GM12878 (cell line): ENCODE measurements around the gene NUDT6. TPM values are rescaled to one million over a fixed set of nuclear protein-coding genes. Genes with fewer than 3 reads are reported as not detected.

Experiments used
- ATAC-seq: fragments of 200-7000 bp; cut with Tn5 transposase; 3 replicates; pipeline ENCODE4 v1.9.1; 2020; ENCODE audit warnings: mild to moderate bottlenecking, moderate library complexity
- BruUV-seq: library from RNA; stranded (reverse); fragments of 400-500 nt; replicated peaks from 2 replicates; lab custom pipeline; 2021; lab: Mats Ljungman, UMichigan
- CTCF ChIA-PET: fragments of 300-600 bp; sonication (Branson Sonifier 250); formaldehyde crosslinking; extraction: SDS; loops from one replicate; lab custom pipeline; 2021; ENCODE audit warnings: inconsistent platforms; lab: Yijun Ruan, JAX
- POLR2A ChIA-PET: fragments of 350-600 bp; formaldehyde crosslinking; extraction: SDS; loops from one replicate; lab custom pipeline; 2021; ENCODE audit warnings: inconsistent platforms; lab: Charles Lee
- RAD21 ChIA-PET: fragments of 300-600 bp; sonication (Branson Sonifier 250); formaldehyde crosslinking; loops from one replicate; lab custom pipeline; 2023; ENCODE audit warnings: antibody characterized with exemption; ENCODE audit not compliant: unreplicated experiment; lab: Charles Lee
- SMC1A ChIA-PET: fragments of 300-600 bp; sonication (Branson Sonifier 250); formaldehyde crosslinking; loops from one replicate; lab custom pipeline; 2023; ENCODE audit not compliant: unreplicated experiment, uncharacterized antibody; lab: Charles Lee
- DNase-seq: peaks from one replicate; pipeline ENCODE4 v3.0.0-alpha.2; 2011; ENCODE audit warnings: low read depth, low spot score
- FAIRE-seq: peaks from 3 replicates; lab custom pipeline; 2011; peaks lifted over from hg19 to GRCh38; lab: Jason Lieb, UNC
- H2AFZ ChIP-seq: 2 replicates; pipeline ENCODE4 v1.6.0; 2011; ENCODE audit warnings: low read depth, low read length, control low read depth; ENCODE audit not compliant: control insufficient read depth
- H3K27ac ChIP-seq: 2 replicates; pipeline ENCODE4 v1.5.1; 2011; ENCODE audit warnings: control low read depth; ENCODE audit not compliant: control insufficient read depth, insufficient read depth
- H3K27me3 ChIP-seq, 2 experiments: replicated peaks in 1 of 2; 2 replicates each; pipeline versions ENCODE4 v1.6.0 to v1.6.1; 2011; ENCODE audit warnings: low read length in 1 of 2; ENCODE audit not compliant: control insufficient read depth in 2 of 2, insufficient read depth in 2 of 2
- H3K36me3 ChIP-seq, 2 experiments: 2 replicates each; pipeline ENCODE4 v1.5.1; 2011; ENCODE audit warnings: low read length in 1 of 2; ENCODE audit not compliant: control insufficient read depth in 2 of 2, insufficient read depth in 2 of 2
- H3K4me1 ChIP-seq: 2 replicates; pipeline ENCODE4 v1.6.1; 2011; ENCODE audit warnings: mild to moderate bottlenecking, low read length, moderate library complexity, mixed read lengths; ENCODE audit not compliant: control insufficient read depth, insufficient read depth
- H3K4me2 ChIP-seq: 2 replicates; pipeline ENCODE4 v1.6.0; 2011; ENCODE audit warnings: control low read depth; ENCODE audit not compliant: control insufficient read depth, insufficient read depth
- H3K4me3 ChIP-seq: fragments of 200-600 bp; sonication (generic); 2 replicates; pipeline ENCODE4 v1.5.1; 2016
- H3K79me2 ChIP-seq: 2 replicates; pipeline ENCODE4 v1.6.0; 2011; ENCODE audit warnings: low read length; ENCODE audit not compliant: control insufficient read depth, insufficient read depth
- H3K9ac ChIP-seq: 2 replicates; pipeline ENCODE4 v1.8.0; 2011; ENCODE audit warnings: low read length, control low read depth, mixed read lengths; ENCODE audit not compliant: control insufficient read depth, insufficient read depth
- H3K9me3 ChIP-seq: replicated peaks from 3 replicates; pipeline ENCODE4 v1.5.1; 2011; ENCODE audit warnings: mild to moderate bottlenecking, low read length; ENCODE audit not compliant: control insufficient read depth, insufficient read depth
- H4K20me1 ChIP-seq: 2 replicates; pipeline ENCODE4 v1.6.0; 2011; ENCODE audit not compliant: control insufficient read depth, insufficient read depth
- BCL11A ChIP-seq: IDR thresholded peaks from 2 replicates; pipeline ENCODE4 v1.6.1; 2011; ENCODE audit warnings: low read depth, low read length
- EGR1 ChIP-seq, 2 experiments: IDR thresholded peaks; 1 replicate in 1 of 2; 2 replicates in 1 of 2; pipeline ENCODE4 v1.6.1; 2011 to 2012; ENCODE audit warnings: low read depth in 2 of 2, low read length in 2 of 2, borderline replicate concordance in 1 of 2, mild to moderate bottlenecking in 1 of 2, moderate library complexity in 1 of 2
- ETV6 ChIP-seq, 2 experiments: fragments of 450-650 bp in 1 of 2; IDR thresholded peaks in 1 of 2; conservative IDR thresholded peaks in 1 of 2; 2 replicates each; pipeline ENCODE4 v1.6.1; 2014; ENCODE audit warnings: antibody characterized with exemption in 1 of 2, borderline replicate concordance in 1 of 2, low read depth in 1 of 2, mild to moderate bottlenecking in 1 of 2, moderate library complexity in 1 of 2
- FOXM1 ChIP-seq: IDR thresholded peaks from 2 replicates; pipeline ENCODE4 v1.6.1; 2012; ENCODE audit warnings: low read depth, mild to moderate bottlenecking, inconsistent platforms, low read length, moderate library complexity
- HDAC6 ChIP-seq: fragments of 200-600 bp; sonication (generic); IDR thresholded peaks from one replicate; pipeline ENCODE4 v1.8.0; 2017; ENCODE audit warnings: antibody characterized with exemption; ENCODE audit not compliant: unreplicated experiment
- HDGF ChIP-seq: fragments of 450-650 bp; IDR thresholded peaks from 2 replicates; pipeline ENCODE4 v1.6.1; 2016; ENCODE audit warnings: antibody characterized with exemption
- KLF5 ChIP-seq: fragments of 450-650 bp; IDR thresholded peaks from 2 replicates; pipeline ENCODE4 v1.6.1; 2014; ENCODE audit warnings: mild to moderate bottlenecking; ENCODE audit not compliant: partially characterized antibody
- MTA2 ChIP-seq: fragments of 450-650 bp; IDR thresholded peaks from 2 replicates; pipeline ENCODE4 v1.6.1; 2016; ENCODE audit warnings: low read depth, mild to moderate bottlenecking, moderate library complexity
- NFYB ChIP-seq: IDR thresholded peaks from 2 replicates; pipeline ENCODE4 v1.6.1; 2011; ENCODE audit warnings: low read depth, mild to moderate bottlenecking, low read length, improper control_type of control experiment, moderate library complexity; ENCODE audit not compliant: insufficient read depth
- PAX5 ChIP-seq: IDR thresholded peaks from 2 replicates; pipeline ENCODE4 v1.6.1; 2011; ENCODE audit warnings: low read depth, low read length, borderline replicate concordance
- RAD51 ChIP-seq: fragments of 450-650 bp; IDR thresholded peaks from 2 replicates; pipeline ENCODE4 v1.6.1; 2016; ENCODE audit warnings: moderate library complexity, mild to moderate bottlenecking, inconsistent platforms
- RFX5 ChIP-seq: IDR thresholded peaks from 2 replicates; pipeline ENCODE4 v1.6.1; 2011; ENCODE audit warnings: low read depth, low read length, improper control_type of control experiment
- SP1 ChIP-seq: IDR thresholded peaks from one replicate; pipeline ENCODE4 v1.6.1; 2011; ENCODE audit warnings: low read depth, low read length
- WRNIP1 ChIP-seq: IDR thresholded peaks from 2 replicates; pipeline ENCODE4 v1.6.1; 2011; ENCODE audit warnings: low read depth, low read length, improper control_type of control experiment, borderline replicate concordance
- ZNF24 ChIP-seq: fragments of 450-650 bp; IDR thresholded peaks from 2 replicates; pipeline ENCODE4 v1.6.1; 2017; ENCODE audit warnings: antibody characterized with exemption, mild to moderate bottlenecking
- ZSCAN29 ChIP-seq: fragments of 450-650 bp; IDR thresholded peaks from 2 replicates; pipeline ENCODE4 v1.6.1; 2017; ENCODE audit warnings: mild to moderate bottlenecking, moderate library complexity
- WGBS: methylation state at CpG from one replicate; pipeline ENCODE4 v1.1.6; 2016; ENCODE audit warnings: low lambda C conversion rate; ENCODE audit not compliant: insufficient replicate concordance, insufficient coverage; ENCODE audit errors: missing lambda C conversion rate; 5-methylcytosine and 5-hydroxymethylcytosine counted together
- in situ Hi-C: fragments of 300-500 bp; cut with MboI; formaldehyde crosslinking; loops from 9 replicates; pipeline ENCODE4 v1.14.3; 2018; ENCODE audit warnings: mixed read lengths
- intact Hi-C: fragments of 100-400 bp; cut with micrococcal nuclease; formaldehyde crosslinking; loops from one replicate; pipeline ENCODE4 v1.14.2; 2022; ENCODE audit not compliant: unreplicated experiment
- polyA plus RNA-seq, 11 experiments: library from polyadenylated mRNA; depleted of rRNA in 4 of 11; unstranded in 6 of 11; stranded (reverse) in 5 of 11; fragments of >200 nt; fragmentation: Nextera tagmentation in 4 of 11; fragmentation: Illumina TruSeq in 1 of 11; extraction: Ambion mirVana in 4 of 11; extraction: Trizol in 1 of 11; gene quantifications; 1 replicate in 1 of 11; 2 replicates in 10 of 11; pipeline versions ENCODE4 v1.2.1 to v1.2.3, GENCODE V29; 2011 to 2016; ENCODE audit warnings: inconsistent platforms in 2 of 11, missing spikeins in 2 of 11, low read depth in 1 of 11
- total RNA-seq, 4 experiments: library from RNA; depleted of rRNA in 3 of 4; stranded (reverse); fragments of >200 nt in 3 of 4; fragmentation: Illumina TruSeq in 1 of 4; extraction: Trizol in 1 of 4; gene quantifications; 2 replicates each; pipeline versions ENCODE4 v1.2.1 to v1.2.3, GENCODE V29; 2013 to 2021
- TF ChIP-seq, protein P1 (sequence below): fragments of 150-350 bp; IDR thresholded peaks from 2 replicates; pipeline ENCODE4 v1.6.1; 2014; ENCODE audit warnings: mild to moderate bottlenecking, low read depth, low read length
- TF ChIP-seq, protein P2 (sequence below): IDR thresholded peaks from 2 replicates; pipeline ENCODE4 v1.6.1; 2011; ENCODE audit warnings: borderline replicate concordance, low read depth, mild to moderate bottlenecking, moderate library complexity, low read length; ENCODE audit not compliant: insufficient read depth, poor library complexity, severe bottlenecking
- TF ChIP-seq, protein P3 (sequence below): fragments of 450-650 bp; IDR thresholded peaks from 2 replicates; pipeline ENCODE4 v1.6.1; 2018; ENCODE audit warnings: borderline replicate concordance, mild to moderate bottlenecking; ENCODE audit not compliant: partially characterized antibody

Gene NUDT6
- total and polyA plus RNA-seq, 10 of the 15 experiments (the other 5 are each of a cell fraction or from before 2014, with no cell fraction given), result 3.9 to 12.4 (median 6.8) TPM

DNA sequence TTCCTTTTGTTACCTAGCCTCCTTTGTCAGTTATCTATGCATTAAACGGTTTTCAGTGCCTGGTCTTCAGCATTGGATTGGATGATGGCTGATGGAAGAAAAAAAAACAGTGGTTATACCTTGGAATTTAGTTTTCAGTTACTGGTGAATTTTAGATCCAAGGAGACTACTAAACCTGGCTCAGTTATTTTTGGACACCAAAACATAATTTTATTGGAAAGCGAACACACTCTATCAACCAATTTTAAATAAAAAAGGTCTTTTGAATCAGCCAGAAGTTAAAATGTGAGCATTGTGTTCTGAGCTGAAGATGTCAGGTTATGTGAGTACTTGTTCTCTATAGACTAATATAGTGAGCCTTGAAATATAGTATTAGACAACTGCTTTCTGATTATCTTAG lies 63.7 kb downstream of the NUDT6 start:
- H3K27ac ChIP-seq, result no peak overlapping the region
- ChIA-PET SMC1A (interaction anchor here (1.0 kb wide), 1 partner anchor 26 kb away, joined by 5 read pairs; no protein-coding TSS in a partner anchor), POLR2A (no interaction called here), CTCF (interaction anchor here (1.0 kb wide), 1 partner anchor 72 kb away, joined by 3 read pairs; no protein-coding TSS in a partner anchor), RAD21 (no interaction called here)
- H3K27me3 ChIP-seq, result no peaks in the 10 kb centered on the region
- no peaks in the 10 kb centered on the region for H3K4me1 ChIP-seq
- no peak overlapping the region for H3K9ac ChIP-seq
- H3K79me2 ChIP-seq, result no peaks in the 10 kb centered on the region
- H3K36me3 ChIP-seq, result no peaks in the 10 kb centered on the region
- no peak overlapping the region for H3K4me2 ChIP-seq
- no peaks in the 10 kb centered on the region for H3K9me3 ChIP-seq
- no peak overlapping the region for H3K4me3 ChIP-seq
- no peak for DNase-seq
- H4K20me1 ChIP-seq, result no peaks in the 10 kb centered on the region
- H2AFZ ChIP-seq, result no peak overlapping the region
- no peak for FAIRE-seq
- no TSS peak for BruUV-seq
- intact Hi-C loops, result no loop called here
- in situ Hi-C loops, result no loop called here
- 51% methylated on average over 2 of the region's 2 CpGs for WGBS
- ATAC-seq, result no peak
- TF ChIP-seq WRNIP1, result no peak
- no peak for TF ChIP-seq SP1
- no peak for TF ChIP-seq PAX5
- TF ChIP-seq HDAC6, result no peak
- TF ChIP-seq RAD51, result no peak
- no peak for TF ChIP-seq EGR1 (IDR thresholded peaks at IDR 0.05; ENCODE audit: borderline replicate concordance in 1 of 2, low read depth in 2 of 2, low read length in 2 of 2)
- TF ChIP-seq ETV6 (conservative IDR thresholded peaks at IDR 0.05 in 1 of 2, IDR thresholded peaks at IDR 0.05 in 1 of 2; ENCODE audit: borderline replicate concordance in 1 of 2, low read depth in 1 of 2), result no peak
- no peak for TF ChIP-seq RFX5
- no peak for TF ChIP-seq KLF5
- TF ChIP-seq, protein P1, sequence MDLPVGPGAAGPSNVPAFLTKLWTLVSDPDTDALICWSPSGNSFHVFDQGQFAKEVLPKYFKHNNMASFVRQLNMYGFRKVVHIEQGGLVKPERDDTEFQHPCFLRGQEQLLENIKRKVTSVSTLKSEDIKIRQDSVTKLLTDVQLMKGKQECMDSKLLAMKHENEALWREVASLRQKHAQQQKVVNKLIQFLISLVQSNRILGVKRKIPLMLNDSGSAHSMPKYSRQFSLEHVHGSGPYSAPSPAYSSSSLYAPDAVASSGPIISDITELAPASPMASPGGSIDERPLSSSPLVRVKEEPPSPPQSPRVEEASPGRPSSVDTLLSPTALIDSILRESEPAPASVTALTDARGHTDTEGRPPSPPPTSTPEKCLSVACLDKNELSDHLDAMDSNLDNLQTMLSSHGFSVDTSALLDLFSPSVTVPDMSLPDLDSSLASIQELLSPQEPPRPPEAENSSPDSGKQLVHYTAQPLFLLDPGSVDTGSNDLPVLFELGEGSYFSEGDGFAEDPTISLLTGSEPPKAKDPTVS, result no peak
- no peak for TF ChIP-seq ZNF24
- TF ChIP-seq, protein P2, sequence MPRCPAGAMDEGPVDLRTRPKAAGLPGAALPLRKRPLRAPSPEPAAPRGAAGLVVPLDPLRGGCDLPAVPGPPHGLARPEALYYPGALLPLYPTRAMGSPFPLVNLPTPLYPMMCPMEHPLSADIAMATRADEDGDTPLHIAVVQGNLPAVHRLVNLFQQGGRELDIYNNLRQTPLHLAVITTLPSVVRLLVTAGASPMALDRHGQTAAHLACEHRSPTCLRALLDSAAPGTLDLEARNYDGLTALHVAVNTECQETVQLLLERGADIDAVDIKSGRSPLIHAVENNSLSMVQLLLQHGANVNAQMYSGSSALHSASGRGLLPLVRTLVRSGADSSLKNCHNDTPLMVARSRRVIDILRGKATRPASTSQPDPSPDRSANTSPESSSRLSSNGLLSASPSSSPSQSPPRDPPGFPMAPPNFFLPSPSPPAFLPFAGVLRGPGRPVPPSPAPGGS, result no peak
- TF ChIP-seq, protein P3, sequence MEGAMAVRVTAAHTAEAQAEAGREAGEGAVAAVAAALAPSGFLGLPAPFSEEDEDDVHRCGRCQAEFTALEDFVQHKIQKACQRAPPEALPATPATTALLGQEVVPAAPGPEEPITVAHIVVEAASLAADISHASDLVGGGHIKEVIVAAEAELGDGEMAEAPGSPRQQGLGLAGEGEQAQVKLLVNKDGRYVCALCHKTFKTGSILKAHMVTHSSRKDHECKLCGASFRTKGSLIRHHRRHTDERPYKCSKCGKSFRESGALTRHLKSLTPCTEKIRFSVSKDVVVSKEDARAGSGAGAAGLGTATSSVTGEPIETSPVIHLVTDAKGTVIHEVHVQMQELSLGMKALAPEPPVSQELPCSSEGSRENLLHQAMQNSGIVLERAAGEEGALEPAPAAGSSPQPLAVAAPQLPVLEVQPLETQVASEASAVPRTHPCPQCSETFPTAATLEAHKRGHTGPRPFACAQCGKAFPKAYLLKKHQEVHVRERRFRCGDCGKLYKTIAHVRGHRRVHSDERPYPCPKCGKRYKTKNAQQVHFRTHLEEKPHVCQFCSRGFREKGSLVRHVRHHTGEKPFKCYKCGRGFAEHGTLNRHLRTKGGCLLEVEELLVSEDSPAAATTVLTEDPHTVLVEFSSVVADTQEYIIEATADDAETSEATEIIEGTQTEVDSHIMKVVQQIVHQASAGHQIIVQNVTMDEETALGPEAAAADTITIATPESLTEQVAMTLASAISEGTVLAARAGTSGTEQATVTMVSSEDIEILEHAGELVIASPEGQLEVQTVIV, result no peak
- no peak for TF ChIP-seq BCL11A
- TF ChIP-seq HDGF, result no peak
- no peak for TF ChIP-seq NFYB
- TF ChIP-seq FOXM1, result no peak
- TF ChIP-seq MTA2, result no peak
- TF ChIP-seq ZSCAN29, result no peak
